Neural cell (in vitro differentiated cells): ENCODE results near the gene HAP1. TPM values are rescaled to one million over a fixed set of nuclear protein-coding genes. Genes with fewer than 3 reads are reported as not detected.
"Not testable (repeated sequence)": the region's sequence is repeated elsewhere in the genome, so short reads cannot be mapped to it uniquely, and the experiment has no call there.

Source experiments
- H2AFZ ChIP-seq: fragments of 200-600, 300-800 bp; sonication (generic), shearing (Covaris generic); 2 replicates; pipeline ENCODE4 v1.6.0; 2014; ENCODE audit warnings: low read depth, mild to moderate bottlenecking, antibody characterized with exemption, low read length, moderate library complexity
- H3F3A ChIP-seq: fragments of 200-600 bp; shearing (Covaris generic); 2 replicates; pipeline ENCODE4 v1.6.1; 2016; ENCODE audit warnings: mild to moderate bottlenecking, moderate library complexity, mixed read lengths, antibody characterized with exemption, low read length; ENCODE audit not compliant: insufficient read depth, poor library complexity, severe bottlenecking
- H3K27ac ChIP-seq: fragments of 200-600, 300-800 bp; sonication (generic), shearing (Covaris generic); 2 replicates; pipeline ENCODE4 v1.5.1; 2014; ENCODE audit warnings: mild to moderate bottlenecking, low read length, moderate library complexity
- H3K27me3 ChIP-seq: fragments of 300-800, 200-600 bp; sonication (generic), shearing (Covaris generic); 2 replicates; pipeline ENCODE4 v1.6.0; 2014; ENCODE audit warnings: mild to moderate bottlenecking, low read depth, low read length, moderate library complexity; ENCODE audit not compliant: insufficient read depth
- H3K36me3 ChIP-seq: fragments of 300-800, 200-600 bp; sonication (generic), shearing (Covaris generic); 2 replicates; pipeline ENCODE4 v1.5.1; 2014; ENCODE audit warnings: mild to moderate bottlenecking, antibody characterized with exemption, low read length, moderate library complexity; ENCODE audit not compliant: insufficient read depth
- H3K4me2 ChIP-seq: fragments of 300-800, 200-600 bp; sonication (generic), shearing (Covaris generic); 2 replicates; pipeline ENCODE4 v1.6.0; 2014; ENCODE audit warnings: mild to moderate bottlenecking, low read length
- H3K4me3 ChIP-seq: fragments of 300-800, 200-600 bp; sonication (generic), shearing (Covaris generic); 2 replicates; pipeline ENCODE4 v1.5.1; 2014; ENCODE audit warnings: mild to moderate bottlenecking, low read length, moderate library complexity
- H3K79me2 ChIP-seq: fragments of 200-600 bp; shearing (Covaris generic); replicated peaks from 2 replicates; pipeline ENCODE4 v1.6.0; 2014; ENCODE audit warnings: mild to moderate bottlenecking, low read length, moderate library complexity; ENCODE audit not compliant: insufficient read depth
- H3K9ac ChIP-seq: fragments of 300-800, 200-600 bp; sonication (generic), shearing (Covaris generic); 2 replicates; pipeline ENCODE4 v1.6.1; 2016; ENCODE audit warnings: mild to moderate bottlenecking, low read length, mixed read lengths
- H3K9me2 ChIP-seq: fragments of 200-600 bp; shearing (Covaris generic); 2 replicates; pipeline ENCODE4 v1.6.1; 2016; ENCODE audit warnings: mild to moderate bottlenecking, low read length, mixed read lengths; ENCODE audit not compliant: insufficient read depth
- H3K9me3 ChIP-seq: fragments of 200-600, 300-800 bp; sonication (generic), shearing (Covaris generic); 2 replicates; pipeline ENCODE4 v1.6.1; 2016; ENCODE audit warnings: mild to moderate bottlenecking, mixed run types, low read length, moderate library complexity, mixed read lengths
- H4K20me1 ChIP-seq: fragments of 200-600 bp; shearing (Covaris generic); 2 replicates; pipeline ENCODE4 v1.6.1; 2016; ENCODE audit warnings: mild to moderate bottlenecking, mixed run types; ENCODE audit not compliant: insufficient read depth
- CTCF ChIP-seq: fragments of 450-650 bp; IDR thresholded peaks from 2 replicates; pipeline ENCODE4 v1.5.1; 2014; ENCODE audit warnings: antibody characterized with exemption, mild to moderate bottlenecking, moderate library complexity; ENCODE audit not compliant: poor library complexity, severe bottlenecking
- EP300 ChIP-seq: fragments of 450-650 bp; conservative IDR thresholded peaks from 2 replicates; pipeline ENCODE4 v1.6.1; 2014; ENCODE audit warnings: antibody characterized with exemption, mild to moderate bottlenecking, moderate library complexity; ENCODE audit not compliant: poor library complexity, severe bottlenecking
- EZH2 ChIP-seq: fragments of 200-600, 300-800 bp; shearing (Covaris generic), sonication (generic); IDR thresholded peaks from 2 replicates; pipeline ENCODE4 v1.6.1; 2014; ENCODE audit warnings: antibody characterized with exemption, low read length, borderline replicate concordance, mild to moderate bottlenecking; ENCODE audit not compliant: insufficient read depth, poor library complexity, severe bottlenecking
- MXI1 ChIP-seq: fragments of 450-650 bp; conservative IDR thresholded peaks from 2 replicates; pipeline ENCODE4 v1.6.1; 2014; ENCODE audit warnings: antibody characterized with exemption, mild to moderate bottlenecking; ENCODE audit not compliant: poor library complexity, severe bottlenecking
- POLR2AphosphoS5 ChIP-seq: IDR thresholded peaks from 2 replicates; pipeline ENCODE4 v1.6.1; 2012
- RAD21 ChIP-seq: fragments of 450-650 bp; conservative IDR thresholded peaks from 2 replicates; pipeline ENCODE4 v1.6.1; 2014; ENCODE audit warnings: antibody characterized with exemption, mild to moderate bottlenecking, moderate library complexity
- SMC3 ChIP-seq: fragments of 450-650 bp; conservative IDR thresholded peaks from 2 replicates; pipeline ENCODE4 v1.6.1; 2014; ENCODE audit warnings: antibody characterized with exemption, mild to moderate bottlenecking, moderate library complexity; ENCODE audit not compliant: poor library complexity
- TAF1 ChIP-seq: IDR thresholded peaks from 2 replicates; pipeline ENCODE4 v1.6.1; 2012; ENCODE audit warnings: low read depth
- polyA plus RNA-seq: library from polyadenylated mRNA; depleted of rRNA; stranded (reverse); fragments of >200 nt; gene quantifications from 2 replicates; pipeline ENCODE4 v1.2.3, GENCODE V29; 2014
- TF ChIP-seq, protein P1 (sequence below): IDR thresholded peaks from 2 replicates; pipeline ENCODE4 v1.6.1; 2012; ENCODE audit warnings: borderline replicate concordance

Gene HAP1
- polyA plus RNA-seq, 1 donor from 2014 or later: 0.79 TPM

GRCh38 chr17:41702712-41703111 lies 31.7 kb downstream of the HAP1 start:
- Histone ChIP-seq H3K79me2 (no peaks in the 10 kb centered on the region), H3K4me3 (no peak overlapping the region), H4K20me1 (no peaks in the 10 kb centered on the region), H3K27ac (no peak overlapping the region), H3K9ac (no peak overlapping the region), H3K9me2 (no peaks in the 10 kb centered on the region), H3K4me2 (no peak overlapping the region), H2AFZ (no peak overlapping the region), H3K27me3 (no peaks in the 10 kb centered on the region), H3K36me3 (no peaks in the 10 kb centered on the region), H3F3A (no peaks in the 10 kb centered on the region), H3K9me3 (no peaks in the 10 kb centered on the region)
- TF ChIP-seq CTCF: no peak
- TF ChIP-seq RAD21: no peak
- no peak for TF ChIP-seq EZH2

- H3K9me3 ChIP-seq, H3K9me2 ChIP-seq, H3K9ac ChIP-seq, H3K36me3 ChIP-seq, H3K79me2 ChIP-seq, H3F3A ChIP-seq, H3K27ac ChIP-seq, H2AFZ ChIP-seq, H4K20me1 ChIP-seq, H3K4me3 ChIP-seq, H3K27me3 ChIP-seq, H3K4me2 ChIP-seq: not testable (repeated sequence)
Observed at GRCh38 chr17:41700843-41701242, 33.6 kb downstream of the HAP1 start.

- Histone ChIP-seq H3K9me3 (no peaks in the 10 kb centered on the region), H3K4me3 (no peak overlapping the region), H3K27ac (no peak overlapping the region), H3K27me3 (no peaks in the 10 kb centered on the region), H3K36me3 (peaks cover 4% of the 10 kb centered on the region), H3K4me2 (no peak overlapping the region), H2AFZ (no peak overlapping the region), H3K79me2 (no peaks in the 10 kb centered on the region), H3F3A (no peaks in the 10 kb centered on the region), H3K9me2 (no peaks in the 10 kb centered on the region), H3K9ac (no peak overlapping the region), H4K20me1 (no peaks in the 10 kb centered on the region)
- TF ChIP-seq POLR2AphosphoS5 (no peak), SMC3 (no peak), EZH2 (no peak), CTCF (no peak), EP300 (no peak), TAF1 (no peak), MXI1 (no peak), RAD21 (no peak)
- TF ChIP-seq, protein P1, sequence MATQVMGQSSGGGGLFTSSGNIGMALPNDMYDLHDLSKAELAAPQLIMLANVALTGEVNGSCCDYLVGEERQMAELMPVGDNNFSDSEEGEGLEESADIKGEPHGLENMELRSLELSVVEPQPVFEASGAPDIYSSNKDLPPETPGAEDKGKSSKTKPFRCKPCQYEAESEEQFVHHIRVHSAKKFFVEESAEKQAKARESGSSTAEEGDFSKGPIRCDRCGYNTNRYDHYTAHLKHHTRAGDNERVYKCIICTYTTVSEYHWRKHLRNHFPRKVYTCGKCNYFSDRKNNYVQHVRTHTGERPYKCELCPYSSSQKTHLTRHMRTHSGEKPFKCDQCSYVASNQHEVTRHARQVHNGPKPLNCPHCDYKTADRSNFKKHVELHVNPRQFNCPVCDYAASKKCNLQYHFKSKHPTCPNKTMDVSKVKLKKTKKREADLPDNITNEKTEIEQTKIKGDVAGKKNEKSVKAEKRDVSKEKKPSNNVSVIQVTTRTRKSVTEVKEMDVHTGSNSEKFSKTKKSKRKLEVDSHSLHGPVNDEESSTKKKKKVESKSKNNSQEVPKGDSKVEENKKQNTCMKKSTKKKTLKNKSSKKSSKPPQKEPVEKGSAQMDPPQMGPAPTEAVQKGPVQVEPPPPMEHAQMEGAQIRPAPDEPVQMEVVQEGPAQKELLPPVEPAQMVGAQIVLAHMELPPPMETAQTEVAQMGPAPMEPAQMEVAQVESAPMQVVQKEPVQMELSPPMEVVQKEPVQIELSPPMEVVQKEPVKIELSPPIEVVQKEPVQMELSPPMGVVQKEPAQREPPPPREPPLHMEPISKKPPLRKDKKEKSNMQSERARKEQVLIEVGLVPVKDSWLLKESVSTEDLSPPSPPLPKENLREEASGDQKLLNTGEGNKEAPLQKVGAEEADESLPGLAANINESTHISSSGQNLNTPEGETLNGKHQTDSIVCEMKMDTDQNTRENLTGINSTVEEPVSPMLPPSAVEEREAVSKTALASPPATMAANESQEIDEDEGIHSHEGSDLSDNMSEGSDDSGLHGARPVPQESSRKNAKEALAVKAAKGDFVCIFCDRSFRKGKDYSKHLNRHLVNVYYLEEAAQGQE: no peak
Observed at GRCh38 chr17:41697122-41697962, 37.1 kb downstream of the HAP1 start.
